SIG-M5 treated with dmso at 0.1 percent for 504 hours (cell line): ENCODE results near the gene CFAP53.
A peak's percentile ranks its signal among the peaks of the same experiment; 100 is the strongest.
"Not testable (repeated sequence)": the region's sequence is repeated elsewhere in the genome, so short reads cannot be mapped to it uniquely, and the experiment has no call there.

Source experiments
- DNase-seq: peaks from one replicate; lab custom pipeline; 2025; ENCODE audit not compliant: unreplicated experiment; lab: John Stamatoyannopoulos, UW

The CFAP53 gene

DNA sequence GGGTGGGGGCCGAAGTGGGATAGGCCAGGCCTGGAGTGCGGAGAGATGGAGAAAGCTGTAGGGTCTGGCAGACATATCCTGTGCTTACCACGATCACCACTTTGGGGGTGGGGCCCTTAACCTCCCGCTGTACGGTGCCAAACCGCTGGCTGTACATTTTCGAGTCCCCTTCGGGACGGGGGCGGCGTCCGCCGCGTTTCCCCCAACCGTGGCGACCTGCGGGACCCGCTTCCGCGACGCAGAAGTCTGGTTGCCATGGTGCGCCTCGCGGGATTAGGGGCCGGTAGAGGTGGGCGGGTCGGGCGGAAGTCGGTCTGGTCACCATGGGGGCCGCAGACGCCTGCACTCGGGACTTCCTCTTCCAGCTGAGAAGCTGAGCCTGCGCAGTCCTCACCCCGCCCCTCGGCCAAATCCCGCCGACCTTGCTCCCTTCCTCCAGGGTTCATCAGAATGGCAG, at the start of gene CFAP53:
Gene CFAP53, minus strand, starts transcription at position 248 of the 457 bp plus-strand sequence. Its CDS starts 91 bp downstream, at position 157.
- DNase-seq = peak; percentile 92

- no peak for DNase-seq
These were observed 49.0 kb upstream of the CFAP53 start for GRCh38 chr18:50315100-50315871.

- no peak for DNase-seq
These were observed 47.7 kb upstream of the CFAP53 start for GRCh38 chr18:50313873-50314460.

DNA sequence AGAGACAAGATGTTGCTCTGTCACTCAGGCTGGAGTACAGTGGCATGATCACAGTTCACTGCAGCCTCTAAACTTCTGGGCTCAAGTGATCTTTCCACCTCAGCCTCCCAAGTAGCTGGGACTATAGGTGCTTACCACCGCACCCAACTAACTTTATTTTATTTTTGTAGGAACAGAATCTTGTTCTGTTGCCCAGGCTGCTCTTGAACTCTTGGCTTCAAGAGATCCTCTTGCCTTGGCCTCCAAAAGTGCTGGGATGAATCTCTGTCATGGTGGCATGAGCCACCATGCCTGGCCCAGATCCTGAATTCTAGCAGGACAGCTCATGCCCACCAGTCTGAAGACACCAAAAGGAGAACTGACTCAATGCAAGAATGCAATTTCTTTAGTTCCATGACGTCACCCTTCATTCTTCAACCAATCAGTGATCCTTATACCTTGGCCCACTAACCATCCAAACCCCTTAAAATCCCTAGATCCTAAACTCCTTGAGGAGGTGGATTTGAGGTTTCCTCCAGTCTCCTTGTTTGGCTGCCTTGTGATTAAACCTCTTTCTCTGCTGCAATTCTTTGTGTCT, 46.8 kb upstream of the CFAP53 start:
- no peak for DNase-seq

DNA sequence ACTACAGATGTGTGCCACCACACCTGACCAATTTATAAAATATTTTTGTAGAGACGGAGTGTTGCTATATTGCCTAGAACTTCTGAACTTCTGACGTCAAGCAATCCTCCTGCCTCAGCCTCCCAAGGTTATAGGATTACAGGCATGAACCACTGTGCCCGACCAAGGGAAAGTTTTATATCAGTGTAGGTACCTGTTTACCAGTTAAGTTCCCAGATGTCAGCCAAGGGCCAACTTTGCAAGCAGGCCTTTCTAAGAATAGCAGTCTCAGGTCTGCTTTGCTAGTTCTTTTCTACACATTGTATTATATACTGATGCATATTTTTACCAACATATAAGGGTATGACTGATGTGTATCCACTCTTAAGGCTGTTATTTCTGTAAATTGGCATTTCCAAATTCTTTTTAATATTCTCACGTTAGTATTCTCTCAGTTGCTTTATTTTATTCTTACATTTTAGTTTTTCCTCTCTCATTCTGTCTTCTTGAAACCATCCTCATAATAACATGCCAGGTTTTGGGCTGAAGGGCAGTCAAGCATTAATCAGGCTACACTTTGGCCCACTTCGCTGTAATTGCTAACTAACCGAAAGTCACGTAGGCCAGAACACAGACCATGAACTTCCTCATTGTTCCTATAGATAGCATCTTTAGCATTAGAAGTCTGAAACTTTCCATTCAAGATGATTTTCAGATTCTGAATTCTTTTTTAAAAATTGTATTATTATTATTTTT, 46.2 kb upstream of the CFAP53 start:
- no peak for DNase-seq

GRCh38 chr18:50311650-50312049, 45.4 kb upstream of the CFAP53 start:
- DNase-seq = peak; percentile 10

- peak; percentile 29 for DNase-seq
These were observed 43.8 kb upstream of the CFAP53 start for GRCh38 chr18:50310080-50310479.

- DNase-seq = not testable (repeated sequence)
These were observed 42.6 kb upstream of the CFAP53 start for GRCh38 chr18:50308851-50309250.

GRCh38 chr18:50307738-50308470, 41.6 kb upstream of the CFAP53 start:
- peak; percentile 99 for DNase-seq

DNA sequence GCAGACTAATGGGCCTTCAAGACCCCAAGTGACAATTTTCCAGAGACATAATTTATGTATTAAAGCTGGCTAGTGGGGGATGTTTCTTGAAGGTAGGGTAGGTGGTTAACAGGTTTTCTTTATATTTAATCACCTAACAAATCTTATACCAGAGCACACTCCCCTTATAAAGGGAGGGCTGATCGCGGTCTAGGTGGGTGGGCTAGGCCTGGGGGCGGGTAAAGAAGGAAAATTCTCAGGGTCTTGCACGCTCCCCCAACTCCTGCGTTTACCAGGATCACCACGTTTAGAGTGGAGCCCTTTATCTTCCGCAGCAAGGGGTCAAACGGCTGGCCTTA, 41.1 kb upstream of the CFAP53 start:
- DNase-seq = no peak

- DNase-seq = no peak
These were observed 40.6 kb upstream of the CFAP53 start for GRCh38 chr18:50306944-50307343.

DNA sequence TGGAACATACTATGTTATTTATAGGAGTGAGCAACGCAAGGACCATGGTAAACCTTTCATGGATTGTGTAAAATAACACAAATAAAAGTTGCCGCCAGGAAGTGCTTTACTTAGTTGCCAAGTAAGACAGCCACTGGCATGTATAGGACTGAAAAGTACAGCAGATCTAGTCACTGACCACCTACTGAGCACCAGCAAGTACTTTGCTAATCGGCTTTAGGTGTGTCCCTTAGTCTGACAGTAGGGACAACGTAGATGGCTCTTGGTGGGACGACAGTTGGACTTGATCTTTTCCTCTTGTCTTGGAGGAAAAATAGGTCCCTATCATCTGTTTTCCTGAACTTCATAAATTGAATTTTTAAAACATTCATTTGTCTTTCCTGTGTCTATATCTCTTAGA, 34.8 kb upstream of the CFAP53 start:
- DNase-seq = no peak

DNA sequence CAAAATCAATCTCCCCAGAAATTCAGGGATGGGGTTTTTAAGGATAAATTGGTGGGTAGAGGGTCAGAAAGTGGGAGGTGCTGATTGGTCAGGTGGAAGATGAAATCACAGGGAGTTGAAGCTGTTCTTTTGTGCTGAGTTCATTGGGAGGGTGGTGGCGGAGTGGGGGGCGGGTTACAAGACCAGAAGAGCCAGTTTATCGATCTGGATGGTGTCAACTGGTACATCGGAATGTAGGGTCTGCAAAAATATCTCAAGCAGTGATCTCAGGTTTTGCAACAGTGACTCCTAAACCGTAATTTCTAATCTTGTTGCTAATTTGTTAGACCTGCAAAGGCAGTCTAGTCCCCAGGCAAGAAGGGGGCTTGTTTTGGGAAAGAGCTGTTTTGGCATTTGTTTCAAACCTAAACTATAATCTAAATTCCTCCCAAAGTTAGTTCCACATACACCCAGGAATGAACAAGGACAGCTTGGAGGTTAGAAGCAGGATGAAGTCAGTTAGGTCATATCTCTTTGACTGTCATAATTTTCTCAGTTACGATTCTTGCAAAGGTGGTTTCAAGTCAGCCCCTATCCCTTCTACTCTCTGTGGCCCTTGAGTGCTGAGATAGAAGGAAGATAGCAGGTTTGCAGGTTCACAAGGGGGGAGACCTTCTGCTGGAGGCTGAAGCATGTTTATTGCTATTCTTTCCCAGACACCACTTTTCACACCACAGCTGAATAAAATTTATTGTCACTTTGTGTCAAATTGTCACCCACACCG, 33.5 kb upstream of the CFAP53 start:
- no peak for DNase-seq

- no peak for DNase-seq
These were observed 32.4 kb upstream of the CFAP53 start for GRCh38 chr18:50298443-50299284.

- peak; percentile 82 for DNase-seq
These were observed 31.5 kb upstream of the CFAP53 start for GRCh38 chr18:50297621-50298442.

DNA sequence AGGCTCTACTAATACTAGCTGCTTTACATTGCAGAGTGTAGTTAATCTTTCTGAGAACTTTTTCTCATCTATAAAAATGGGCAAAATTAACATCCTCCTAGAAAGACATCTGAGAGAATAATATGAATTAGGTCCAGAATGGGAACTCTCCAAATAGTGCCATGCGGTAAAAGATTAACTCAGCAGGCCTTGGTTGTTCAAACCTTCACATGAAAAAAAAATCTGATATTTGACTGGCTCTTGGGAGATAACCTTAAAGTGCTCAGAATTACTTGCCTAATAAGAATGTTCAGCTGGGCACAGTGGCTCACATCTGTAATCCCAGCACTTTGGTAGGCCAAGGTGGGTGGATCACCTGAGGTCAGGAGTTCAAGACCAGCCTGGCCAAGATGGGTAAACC, 26.7 kb upstream of the CFAP53 start:
- DNase-seq = no peak

GRCh38 chr18:50289108-50289443, 22.8 kb upstream of the CFAP53 start:
- peak; percentile 15 for DNase-seq

DNA sequence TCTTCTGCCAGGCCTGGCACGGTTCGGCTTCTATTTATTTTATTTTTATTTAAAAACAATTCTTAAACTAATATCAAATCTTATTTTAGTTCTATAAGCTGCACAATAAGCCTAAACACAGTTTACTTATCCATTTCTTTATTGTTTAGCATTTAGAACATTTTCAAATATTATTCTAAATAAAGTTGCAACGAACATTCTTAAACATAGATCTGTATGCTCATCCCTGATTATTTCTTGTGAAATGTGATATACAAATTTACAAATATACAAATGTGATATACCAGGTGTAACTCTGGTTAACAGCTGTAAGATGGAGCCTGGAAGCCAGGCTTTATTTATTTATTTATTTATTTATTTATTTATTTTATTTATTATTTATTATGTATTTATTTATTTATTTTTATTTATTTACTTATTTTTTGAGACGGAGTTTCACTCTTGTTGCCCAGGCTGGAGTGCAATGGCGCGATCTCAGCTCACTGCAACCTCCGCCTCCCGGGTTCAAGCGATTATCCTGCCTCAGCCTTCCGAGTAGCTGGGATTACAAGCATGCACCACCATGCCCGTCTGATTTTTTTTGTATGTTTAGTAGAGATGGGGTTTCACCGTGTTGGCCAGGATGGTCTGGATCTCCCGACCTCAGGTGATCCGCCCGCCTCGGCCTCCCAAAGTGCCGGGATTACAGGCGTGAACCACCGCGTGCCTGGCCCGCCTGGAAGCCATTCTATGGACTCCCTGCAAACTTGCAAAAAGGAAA, 22.2 kb upstream of the CFAP53 start:
- DNase-seq = not testable (repeated sequence)
